HK-2 (cell line): ENCODE measurements around the gene FALEC.
"Not testable (repeated sequence)": the region's sequence is repeated elsewhere in the genome, so short reads cannot be mapped to it uniquely, and the experiment has no call there.

Source experiments
- DNase-seq: peaks from one replicate; pipeline ENCODE4 v3.0.0-alpha.2; 2018; ENCODE audit not compliant: unreplicated experiment

Gene FALEC

DNA sequence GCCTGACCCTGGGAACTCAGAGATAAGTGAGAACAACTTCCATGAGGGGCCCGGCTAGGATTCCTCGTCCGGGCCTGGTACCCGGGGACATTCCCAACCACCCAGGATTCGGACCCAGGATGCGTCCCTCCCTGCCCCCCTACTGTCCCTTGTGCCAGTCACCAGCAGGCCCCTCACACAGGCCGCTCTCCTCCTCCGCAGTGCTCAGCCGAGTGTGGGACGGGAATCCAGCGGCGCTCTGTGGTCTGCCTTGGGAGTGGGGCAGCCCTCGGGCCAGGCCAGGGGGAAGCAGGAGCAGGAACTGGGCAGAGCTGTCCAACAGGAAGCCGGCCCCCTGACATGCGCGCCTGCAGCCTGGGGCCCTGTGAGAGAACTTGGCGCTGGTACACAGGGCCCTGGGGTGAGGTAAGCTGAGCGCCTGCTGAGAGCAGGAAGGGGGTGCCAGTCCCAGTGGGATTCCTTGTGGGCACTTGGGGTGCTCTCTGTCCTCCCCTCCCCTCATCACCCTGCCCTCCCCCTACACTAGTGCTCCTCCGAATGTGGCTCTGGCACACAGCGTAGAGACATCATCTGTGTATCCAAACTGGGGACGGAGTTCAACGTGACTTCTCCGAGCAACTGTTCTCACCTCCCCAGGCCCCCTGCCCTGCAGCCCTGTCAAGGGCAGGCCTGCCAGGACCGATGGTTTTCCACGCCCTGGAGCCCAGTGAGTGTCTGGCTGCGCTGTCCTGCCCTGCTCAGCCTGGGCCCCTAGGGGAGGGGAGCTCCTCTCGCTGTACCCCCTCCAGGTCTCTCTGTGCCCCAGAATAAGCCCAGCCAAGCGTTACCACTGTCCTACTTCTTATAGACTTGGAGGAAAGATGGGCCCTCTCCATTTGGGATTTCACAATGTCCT lies 43.5 kb downstream of the FALEC start:
- no peak for DNase-seq

DNA sequence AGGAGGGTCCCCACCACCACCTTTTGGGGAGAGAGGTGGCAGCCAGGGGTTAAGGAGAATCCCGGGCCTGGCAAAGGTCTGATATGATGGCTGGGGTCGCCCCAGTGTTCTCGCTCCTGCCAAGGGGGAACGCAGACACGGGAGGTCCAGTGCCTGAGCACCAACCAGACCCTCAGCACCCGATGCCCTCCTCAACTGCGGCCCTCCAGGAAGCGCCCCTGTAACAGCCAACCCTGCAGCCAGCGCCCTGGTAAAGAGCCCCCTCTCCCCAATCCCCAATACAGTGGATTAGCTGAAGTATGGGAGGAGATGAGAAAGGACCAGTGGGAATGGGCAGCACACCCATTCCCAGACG lies 44.1 kb downstream of the FALEC start:
- DNase-seq: no peak

DNA sequence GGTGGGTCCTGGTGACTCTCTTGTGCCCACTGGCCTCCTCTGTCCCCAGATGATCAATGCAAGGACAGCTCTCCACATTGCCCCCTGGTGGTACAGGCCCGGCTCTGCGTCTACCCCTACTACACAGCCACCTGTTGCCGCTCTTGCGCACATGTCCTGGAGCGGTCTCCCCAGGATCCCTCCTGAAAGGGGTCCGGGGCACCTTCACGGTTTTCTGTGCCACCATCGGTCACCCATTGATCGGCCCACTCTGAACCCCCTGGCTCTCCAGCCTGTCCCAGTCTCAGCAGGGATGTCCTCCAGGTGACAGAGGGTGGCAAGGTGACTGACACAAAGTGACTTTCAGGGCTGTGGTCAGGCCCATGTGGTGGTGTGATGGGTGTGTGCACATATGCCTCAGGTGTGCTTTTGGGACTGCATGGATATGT lies 44.5 kb downstream of the FALEC start:
- peak; percentile 69 for DNase-seq

- peak; percentile 90 for DNase-seq
Measured at GRCh38 chr1:150560576-150561253, 45.2 kb downstream of the FALEC start.

GRCh38 chr1:150561254-150561973 lies 45.9 kb downstream of the FALEC start:
- peak; percentile 96 for DNase-seq

DNA sequence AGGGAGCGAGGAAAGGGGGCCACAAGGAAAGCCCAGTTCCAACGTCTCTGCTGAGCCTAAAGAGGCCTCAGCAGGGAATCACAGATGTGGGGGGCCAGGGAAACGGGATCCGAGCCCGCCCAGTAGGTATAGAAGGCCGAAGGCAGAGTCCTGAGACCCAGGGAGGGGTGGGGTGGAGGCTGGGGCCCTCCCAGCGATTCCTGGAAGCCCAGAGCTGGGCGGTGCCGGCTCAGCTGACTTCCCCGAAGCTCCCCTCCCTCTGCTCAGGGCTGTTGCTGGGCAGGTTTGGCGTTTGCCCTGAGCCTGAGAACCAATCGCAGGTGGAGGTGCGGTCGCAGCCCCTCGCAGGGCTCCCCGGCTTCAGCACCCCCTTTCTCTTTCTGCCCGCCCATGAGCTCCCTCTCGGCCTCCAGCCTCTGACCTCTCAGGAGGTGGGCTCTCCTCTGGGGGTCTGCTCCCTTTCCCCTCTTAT lies 46.5 kb downstream of the FALEC start:
- DNase-seq: peak; percentile 90

GRCh38 chr1:150562446-150563339 lies 47.1 kb downstream of the FALEC start:
- no peak for DNase-seq

DNA sequence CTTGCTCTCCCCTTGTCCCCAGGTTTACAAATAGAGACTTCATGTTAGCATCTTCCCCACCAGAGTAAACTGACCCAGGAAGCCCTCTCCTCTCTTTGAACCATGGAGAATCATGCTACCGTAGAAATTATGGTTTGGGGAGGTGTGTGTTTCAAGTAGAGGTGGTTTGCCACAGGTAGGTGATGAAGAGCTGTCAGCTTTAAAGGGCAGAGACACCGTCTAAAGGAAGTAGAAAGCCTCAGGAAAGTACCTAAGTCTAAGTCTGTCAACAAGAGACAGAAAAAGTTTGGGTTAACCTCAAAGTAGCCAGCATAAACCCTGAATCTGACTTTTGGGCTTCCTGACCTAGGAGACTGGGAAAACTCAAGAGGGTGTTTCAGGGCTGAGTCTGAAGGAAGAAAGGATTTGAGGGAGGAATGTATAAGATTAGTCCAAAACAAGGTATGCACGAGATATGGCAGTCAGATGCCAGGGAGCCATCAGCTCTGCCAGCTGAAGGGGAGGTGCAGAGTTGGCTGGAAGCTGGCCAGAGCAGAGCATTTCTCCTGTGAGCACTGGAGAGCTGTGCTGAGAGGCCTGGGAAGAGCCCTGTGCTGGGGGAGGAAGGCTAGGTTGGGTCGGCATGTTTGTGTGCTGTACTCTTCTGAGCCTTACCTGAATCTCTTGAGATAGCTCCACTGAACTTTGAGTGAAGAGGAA lies 47.9 kb downstream of the FALEC start:
- DNase-seq: no peak

GRCh38 chr1:150564051-150564991 lies 48.8 kb downstream of the FALEC start:
- no peak for DNase-seq

GRCh38 chr1:150565240-150565991 lies 49.9 kb downstream of the FALEC start:
- DNase-seq: not testable (repeated sequence)

DNA sequence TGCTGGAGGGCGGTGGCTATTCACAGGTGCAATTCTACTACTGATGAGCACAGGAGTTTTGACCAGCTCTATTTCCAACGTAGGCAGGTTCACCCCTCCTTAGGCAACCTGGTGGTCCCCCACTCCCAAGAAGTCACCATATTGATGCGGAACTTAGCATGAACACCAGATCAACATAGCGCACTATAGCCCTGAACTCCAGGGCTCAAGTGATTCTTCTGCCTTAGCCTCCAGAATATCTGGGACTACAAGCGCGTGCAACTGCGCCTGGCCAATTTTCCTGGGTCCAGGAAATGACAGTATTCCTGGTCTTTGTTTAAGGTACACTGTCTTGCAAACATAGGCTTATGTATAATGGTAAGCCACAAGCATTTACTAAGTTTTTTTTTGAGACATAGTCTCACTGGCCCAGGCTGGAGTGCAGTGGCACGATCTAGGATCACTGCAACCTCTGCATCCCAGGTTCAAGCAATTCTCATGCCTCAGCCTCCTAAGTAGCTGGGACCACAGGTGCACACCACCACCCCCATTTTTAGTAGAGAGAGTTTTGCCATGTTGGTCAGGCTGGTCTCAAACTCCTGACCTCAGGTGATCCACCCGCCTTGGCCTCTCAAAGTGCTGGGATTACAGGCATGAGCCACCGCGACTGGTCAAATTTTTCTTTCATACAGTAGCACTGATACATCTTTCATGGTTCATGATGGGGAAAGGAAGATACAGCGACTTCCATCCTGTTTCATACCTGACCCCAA lies 51.2 kb downstream of the FALEC start:
- no peak for DNase-seq

GRCh38 chr1:150567341-150567716 lies 51.8 kb downstream of the FALEC start:
- DNase-seq: no peak

- peak; percentile 87 for DNase-seq
Measured at GRCh38 chr1:150567717-150568593, 52.4 kb downstream of the FALEC start.

DNA sequence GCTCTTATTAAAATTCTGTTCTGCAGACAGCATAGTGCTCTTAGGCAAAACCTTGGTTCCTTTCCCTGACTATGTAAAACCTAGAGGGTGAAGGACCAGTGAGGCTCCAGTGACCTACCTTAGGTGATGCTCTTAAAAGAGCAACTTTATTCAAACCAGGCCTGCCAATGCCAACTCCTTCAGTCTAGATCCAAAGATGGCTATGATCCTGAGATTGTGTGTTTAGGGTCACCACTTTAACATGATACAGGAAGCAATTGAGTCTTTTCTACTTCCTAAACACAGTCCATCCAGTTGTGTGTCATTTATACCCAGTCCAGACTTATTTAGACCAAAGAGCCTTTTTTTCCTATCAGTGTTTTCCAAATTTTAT lies 53.0 kb downstream of the FALEC start:
- no peak for DNase-seq

DNA sequence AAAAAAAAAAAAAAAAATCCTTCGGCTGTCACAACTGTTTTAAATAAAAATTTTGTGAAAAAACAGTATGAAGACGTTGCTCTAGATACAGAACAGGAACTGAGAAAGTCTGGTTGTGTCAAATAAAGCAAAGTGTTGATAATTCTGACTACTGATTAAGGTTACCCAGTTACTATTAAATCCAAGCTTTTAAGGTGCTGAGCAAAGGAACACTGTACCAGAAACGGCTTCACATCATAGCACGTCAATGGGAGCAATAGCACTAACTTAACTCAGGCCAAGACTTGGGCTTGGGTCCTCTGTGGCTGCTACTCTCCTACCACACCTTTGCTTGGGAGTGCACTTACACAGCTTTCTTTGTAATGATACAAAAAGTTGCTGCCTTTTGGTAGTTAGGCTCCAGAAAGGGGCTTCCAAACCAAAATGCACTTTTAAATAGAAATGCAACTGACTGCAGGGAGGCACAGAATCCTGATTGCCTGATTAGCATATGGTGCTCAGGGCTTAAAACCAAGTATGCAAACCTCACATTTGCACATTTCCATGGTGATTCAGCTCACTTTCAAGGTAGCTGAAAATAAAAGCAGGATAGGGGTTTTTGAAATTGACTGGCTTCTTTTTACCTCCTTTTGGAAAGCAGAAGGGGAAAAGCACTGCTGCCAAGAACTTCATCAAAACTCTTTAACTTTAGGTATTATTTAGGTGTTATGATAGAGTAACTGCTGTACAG lies 57.5 kb downstream of the FALEC start:
- no peak for DNase-seq

DNA sequence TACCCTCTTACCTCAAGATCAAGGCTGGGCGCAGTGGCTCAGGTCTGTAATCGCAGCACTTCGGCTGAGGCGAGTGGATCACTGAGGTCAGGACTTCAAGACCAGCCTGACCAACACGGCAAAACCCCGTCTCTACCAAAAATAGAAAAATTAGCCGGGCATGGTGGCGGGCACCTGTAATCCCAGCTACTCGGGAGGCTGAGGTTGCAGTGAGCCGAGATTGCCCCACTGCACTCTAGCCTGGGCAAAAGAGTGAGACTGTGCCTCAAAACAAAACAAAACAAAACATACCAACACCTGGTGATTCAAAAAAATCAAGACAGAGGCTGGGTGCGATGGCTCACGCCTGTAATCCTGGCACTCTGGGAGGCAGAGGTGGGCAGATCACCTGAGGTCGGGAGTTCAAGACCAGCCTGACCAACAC lies 58.1 kb downstream of the FALEC start:
- DNase-seq: not testable (repeated sequence)
